IMR-90 (cell line): ENCODE data around the gene CIT.

Experiments used
- BHLHE40 ChIP-seq: fragments of 150-350 bp; IDR thresholded peaks from 2 replicates; pipeline ENCODE4 v1.6.1; 2016; ENCODE audit warnings: mild to moderate bottlenecking, low read depth, low read length
- CEBPB ChIP-seq: IDR thresholded peaks from 2 replicates; pipeline ENCODE4 v1.6.1; 2012; ENCODE audit warnings: low read depth, low read length, improper control_type of control experiment
- MAFK ChIP-seq: IDR thresholded peaks from 2 replicates; pipeline ENCODE4 v1.6.1; 2012; ENCODE audit warnings: low read depth, low read length, improper control_type of control experiment
- MXI1 ChIP-seq: IDR thresholded peaks from 2 replicates; pipeline ENCODE4 v1.6.1; 2012; ENCODE audit warnings: low read depth, mild to moderate bottlenecking, low read length, moderate library complexity, borderline replicate concordance
- POLR2A ChIP-seq: IDR thresholded peaks from 2 replicates; pipeline ENCODE4 v1.6.1; 2012; ENCODE audit warnings: mild to moderate bottlenecking, low read depth, low read length
- TF ChIP-seq, protein P1 (sequence below): conservative IDR thresholded peaks from 2 replicates; pipeline ENCODE4 v1.5.1; 2012; ENCODE audit warnings: mild to moderate bottlenecking, low read depth, low read length, improper control_type of control experiment

DNA sequence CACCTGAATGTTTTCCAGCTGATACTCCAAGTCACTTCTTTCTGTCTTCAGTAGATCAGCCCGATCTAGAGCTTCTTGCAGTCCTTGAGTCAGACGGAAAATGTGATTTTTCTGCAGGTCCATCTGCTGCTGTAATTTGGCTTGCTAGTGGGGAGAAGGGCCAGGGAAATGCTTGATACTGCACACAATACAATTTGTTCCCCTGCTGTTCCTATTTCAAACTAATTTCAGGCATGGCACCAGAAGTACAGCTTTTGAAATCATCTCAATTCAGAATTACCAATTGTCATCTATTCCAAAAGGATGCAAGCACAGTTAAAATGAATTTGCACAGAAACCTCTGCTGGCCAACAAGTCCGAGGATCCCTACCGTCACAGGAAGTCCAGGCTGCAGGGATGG lies 155.8 kb downstream of the CIT start:
- TF ChIP-seq, protein P1, sequence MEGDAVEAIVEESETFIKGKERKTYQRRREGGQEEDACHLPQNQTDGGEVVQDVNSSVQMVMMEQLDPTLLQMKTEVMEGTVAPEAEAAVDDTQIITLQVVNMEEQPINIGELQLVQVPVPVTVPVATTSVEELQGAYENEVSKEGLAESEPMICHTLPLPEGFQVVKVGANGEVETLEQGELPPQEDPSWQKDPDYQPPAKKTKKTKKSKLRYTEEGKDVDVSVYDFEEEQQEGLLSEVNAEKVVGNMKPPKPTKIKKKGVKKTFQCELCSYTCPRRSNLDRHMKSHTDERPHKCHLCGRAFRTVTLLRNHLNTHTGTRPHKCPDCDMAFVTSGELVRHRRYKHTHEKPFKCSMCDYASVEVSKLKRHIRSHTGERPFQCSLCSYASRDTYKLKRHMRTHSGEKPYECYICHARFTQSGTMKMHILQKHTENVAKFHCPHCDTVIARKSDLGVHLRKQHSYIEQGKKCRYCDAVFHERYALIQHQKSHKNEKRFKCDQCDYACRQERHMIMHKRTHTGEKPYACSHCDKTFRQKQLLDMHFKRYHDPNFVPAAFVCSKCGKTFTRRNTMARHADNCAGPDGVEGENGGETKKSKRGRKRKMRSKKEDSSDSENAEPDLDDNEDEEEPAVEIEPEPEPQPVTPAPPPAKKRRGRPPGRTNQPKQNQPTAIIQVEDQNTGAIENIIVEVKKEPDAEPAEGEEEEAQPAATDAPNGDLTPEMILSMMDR = no peak
- TF ChIP-seq MAFK = no peak
- TF ChIP-seq CEBPB = no peak
- TF ChIP-seq BHLHE40 = no peak
- TF ChIP-seq MXI1 = no peak
- TF ChIP-seq POLR2A = no peak
